Activated T-cell treated with anti-CD3 and anti-CD28 coated beads, Interleukin-2, amount 50 U/mL, for 24 hours (primary cell): ENCODE results near the gene CPLX1.
A peak's percentile ranks its signal among the peaks of the same experiment; 100 is the strongest.

ENCODE experiments used
- DNase-seq: peaks from one replicate; pipeline ENCODE4 v3.0.0-alpha.2; 2020
- H3K27ac Mint-ChIP-seq: 2 replicates; pipeline ENCODE4 v1.8.0; 2020; ENCODE audit warnings: mild to moderate bottlenecking, mixed read lengths
- H3K27me3 Mint-ChIP-seq: 2 replicates; pipeline ENCODE4 v1.8.0; 2020; ENCODE audit warnings: mixed read lengths
- H3K36me3 Mint-ChIP-seq: 2 replicates; pipeline ENCODE4 v1.8.0; 2020; ENCODE audit warnings: low read depth, mixed read lengths
- H3K4me1 Mint-ChIP-seq: 2 replicates; pipeline ENCODE4 v1.8.0; 2020; ENCODE audit warnings: low read depth, mixed read lengths
- H3K4me3 Mint-ChIP-seq: 2 replicates; pipeline ENCODE4 v1.8.0; 2020; ENCODE audit warnings: mild to moderate bottlenecking, moderate library complexity, mixed read lengths
- H3K9me3 Mint-ChIP-seq: 2 replicates; pipeline ENCODE4 v1.8.0; 2020; ENCODE audit warnings: mixed read lengths

Gene CPLX1

DNA sequence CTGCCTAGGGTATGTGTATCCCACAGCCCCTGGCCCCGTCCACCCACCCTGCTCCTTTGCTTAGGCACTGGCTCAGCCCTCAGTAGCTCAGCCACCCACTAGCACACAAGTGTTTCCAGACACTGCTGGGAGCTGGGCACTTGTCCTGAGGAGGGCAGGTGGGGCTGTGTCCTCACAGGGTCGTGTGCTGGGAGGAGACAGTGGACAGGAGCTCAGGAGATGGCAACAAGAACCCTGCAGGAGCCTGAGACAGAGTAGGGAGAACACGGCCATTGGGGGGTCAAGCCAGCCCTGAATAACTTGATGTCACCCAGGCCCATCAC, 5.5 kb upstream of the CPLX1 start:
- Mint-ChIP-seq H3K27me3 (peaks cover 32% of the 10 kb centered on the region), H3K9me3 (no peaks in the 10 kb centered on the region), H3K4me3 (no peak overlapping the region), H3K4me1 (peaks cover 4% of the 10 kb centered on the region), H3K27ac (no peak overlapping the region), H3K36me3 (no peaks in the 10 kb centered on the region)
- DNase-seq = no peak

DNA sequence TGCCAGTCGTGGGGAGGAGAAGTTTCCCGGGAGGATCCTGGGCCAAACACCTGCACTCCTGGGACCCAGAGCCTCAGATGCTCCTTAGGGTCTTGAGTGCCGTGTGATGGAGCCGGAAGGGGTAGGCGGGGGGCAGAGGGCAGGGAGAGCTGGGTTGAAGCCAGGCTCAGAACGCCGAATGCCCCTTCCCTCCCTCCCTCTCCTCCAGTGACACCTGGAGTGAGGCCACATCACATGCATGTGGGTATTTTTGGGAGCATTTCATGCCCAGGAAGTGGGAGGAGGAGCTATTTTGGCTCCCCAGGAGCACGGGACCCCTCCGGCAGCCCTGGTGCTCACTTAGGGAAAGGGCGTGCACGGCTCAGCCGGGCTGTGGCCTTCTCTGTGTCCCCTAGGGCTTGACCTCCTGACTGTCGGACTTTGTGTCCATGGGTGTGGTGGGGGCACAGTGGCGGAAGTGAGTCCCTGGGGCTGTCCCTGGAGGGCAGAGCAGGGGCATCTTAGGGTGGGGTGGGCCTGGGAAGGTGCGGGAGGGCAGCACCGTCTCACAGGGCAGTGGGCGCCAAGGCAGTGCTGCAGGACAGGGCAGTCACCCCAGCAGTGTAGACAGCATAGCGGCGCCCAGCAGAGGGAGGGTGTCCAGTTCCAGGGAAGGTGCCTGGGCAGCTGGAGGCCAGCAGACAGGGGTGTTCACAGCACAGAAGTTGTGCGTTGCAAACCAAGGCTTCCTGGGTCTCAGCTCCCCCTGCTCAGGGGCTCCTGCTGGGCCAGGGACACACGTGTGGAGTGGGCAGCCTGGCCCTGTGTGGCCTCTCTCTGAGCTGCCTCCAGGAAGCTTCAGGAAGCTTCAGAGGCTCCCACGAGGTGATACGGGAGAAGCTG, 4.9 kb upstream of the CPLX1 start:
- Mint-ChIP-seq H3K36me3 (no peaks in the 10 kb centered on the region), H3K27ac (no peak overlapping the region), H3K27me3 (peaks cover 32% of the 10 kb centered on the region), H3K9me3 (no peaks in the 10 kb centered on the region), H3K4me1 (peaks cover 4% of the 10 kb centered on the region), H3K4me3 (no peak overlapping the region)
- DNase-seq = no peak

DNA sequence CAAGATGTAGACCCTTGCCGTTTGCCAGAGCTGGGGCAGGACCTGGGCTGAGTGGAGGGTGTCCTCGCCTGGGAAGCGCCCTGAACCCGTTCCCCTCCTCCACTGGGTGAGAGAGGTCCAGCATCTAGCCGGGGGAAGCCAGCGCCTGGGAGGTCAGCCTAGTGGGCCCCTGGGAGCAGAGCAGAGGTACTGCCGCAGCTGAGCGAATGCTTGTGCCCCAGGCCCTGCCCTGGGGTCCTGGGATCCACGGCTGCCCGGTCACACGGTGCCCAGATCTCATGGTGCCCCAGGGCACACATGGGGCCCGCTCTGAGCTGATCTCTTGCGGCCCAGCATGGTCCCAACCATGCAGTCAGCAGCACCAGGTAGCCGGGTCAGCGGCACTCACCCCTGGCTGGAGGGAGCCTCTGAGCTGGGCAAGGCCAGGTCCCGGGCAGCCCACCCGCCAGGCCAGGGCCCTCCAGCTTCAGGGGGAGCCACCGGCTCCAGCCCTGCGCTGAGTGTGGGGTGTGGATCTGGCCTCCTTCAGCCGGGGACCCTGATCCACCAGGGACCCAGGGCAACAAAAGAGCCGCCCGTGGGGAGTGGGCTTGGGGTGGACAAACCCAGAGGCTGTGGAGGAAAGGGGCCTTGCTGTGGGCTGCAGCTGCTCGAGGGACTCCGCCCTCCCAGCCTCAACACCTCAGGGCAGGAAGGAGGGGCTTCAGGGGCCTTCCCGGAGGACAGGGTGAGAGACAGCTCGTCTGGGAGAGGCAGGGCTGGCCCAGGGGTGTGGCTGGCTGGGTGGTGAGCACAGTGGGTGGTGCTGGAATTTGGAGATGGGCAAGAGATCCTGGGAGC, 4.1 kb upstream of the CPLX1 start:
- no peak overlapping the region for H3K27ac Mint-ChIP-seq
- DNase-seq = no peak
- H3K4me3 Mint-ChIP-seq = no peak overlapping the region
- H3K9me3 Mint-ChIP-seq = no peaks in the 10 kb centered on the region
- peaks cover 34% of the 10 kb centered on the region for H3K27me3 Mint-ChIP-seq
- H3K36me3 Mint-ChIP-seq = no peaks in the 10 kb centered on the region
- peaks cover 4% of the 10 kb centered on the region for H3K4me1 Mint-ChIP-seq

DNA sequence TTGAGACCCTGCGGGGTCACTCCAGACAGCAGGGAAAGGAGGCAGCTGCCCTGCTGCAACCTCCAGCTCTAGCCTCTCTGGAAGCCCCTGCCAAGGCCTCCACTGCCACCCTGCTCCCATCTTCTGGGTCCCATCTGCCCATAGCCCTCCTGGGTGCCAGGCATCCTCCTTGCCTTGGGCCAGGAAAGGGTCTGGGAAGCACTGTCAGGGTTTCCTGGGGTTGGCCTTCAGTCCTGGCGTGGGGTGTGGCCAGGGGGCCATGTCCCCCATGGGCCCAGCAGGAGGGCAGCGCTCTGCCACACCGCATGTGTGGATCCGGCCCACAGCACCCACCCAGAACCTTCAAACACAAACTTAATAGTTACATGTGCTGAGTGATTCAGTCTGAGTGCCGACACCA, 3.4 kb upstream of the CPLX1 start:
- peaks cover 41% of the 10 kb centered on the region for H3K27me3 Mint-ChIP-seq
- no peaks in the 10 kb centered on the region for H3K36me3 Mint-ChIP-seq
- H3K27ac Mint-ChIP-seq = no peak overlapping the region
- no peak for DNase-seq
- H3K4me3 Mint-ChIP-seq = no peak overlapping the region
- H3K9me3 Mint-ChIP-seq = no peaks in the 10 kb centered on the region
- peaks cover 4% of the 10 kb centered on the region for H3K4me1 Mint-ChIP-seq

DNA sequence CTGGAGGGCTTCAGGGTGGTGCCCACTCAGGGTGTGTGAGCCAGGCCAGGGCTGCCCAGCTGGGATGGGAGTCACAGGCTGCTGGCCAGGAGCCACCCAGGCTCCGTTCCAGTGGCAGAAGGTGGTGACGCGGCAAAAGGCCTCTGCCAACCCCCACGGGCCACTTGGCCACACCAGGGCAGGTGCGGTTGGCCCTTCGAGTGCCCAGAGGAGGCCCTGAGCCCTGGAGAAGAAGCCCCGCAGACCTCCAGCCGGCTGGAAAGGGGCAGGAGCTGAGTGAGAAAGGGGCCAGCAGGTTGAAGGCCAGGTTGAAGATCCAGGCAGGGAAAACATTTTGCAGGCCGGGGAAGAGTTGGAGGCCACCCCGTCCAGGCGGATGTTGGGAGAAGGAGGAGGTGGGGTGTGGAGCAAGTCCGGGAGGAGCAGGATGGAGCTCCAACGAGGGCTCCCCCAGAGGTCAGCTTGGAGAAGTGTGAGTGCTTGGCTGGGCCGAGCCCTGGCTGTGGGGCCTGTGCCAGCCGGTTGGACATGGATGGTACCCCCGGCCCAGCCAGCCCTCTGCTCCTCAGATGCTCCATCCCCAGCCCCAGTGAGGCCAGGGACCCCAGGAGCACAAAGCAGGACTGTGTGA, 2.8 kb upstream of the CPLX1 start:
- Mint-ChIP-seq H3K9me3 (no peaks in the 10 kb centered on the region), H3K27ac (no peak overlapping the region), H3K27me3 (peaks cover 46% of the 10 kb centered on the region), H3K4me1 (peaks cover 4% of the 10 kb centered on the region), H3K36me3 (no peaks in the 10 kb centered on the region), H3K4me3 (no peak overlapping the region)
- no peak for DNase-seq

DNA sequence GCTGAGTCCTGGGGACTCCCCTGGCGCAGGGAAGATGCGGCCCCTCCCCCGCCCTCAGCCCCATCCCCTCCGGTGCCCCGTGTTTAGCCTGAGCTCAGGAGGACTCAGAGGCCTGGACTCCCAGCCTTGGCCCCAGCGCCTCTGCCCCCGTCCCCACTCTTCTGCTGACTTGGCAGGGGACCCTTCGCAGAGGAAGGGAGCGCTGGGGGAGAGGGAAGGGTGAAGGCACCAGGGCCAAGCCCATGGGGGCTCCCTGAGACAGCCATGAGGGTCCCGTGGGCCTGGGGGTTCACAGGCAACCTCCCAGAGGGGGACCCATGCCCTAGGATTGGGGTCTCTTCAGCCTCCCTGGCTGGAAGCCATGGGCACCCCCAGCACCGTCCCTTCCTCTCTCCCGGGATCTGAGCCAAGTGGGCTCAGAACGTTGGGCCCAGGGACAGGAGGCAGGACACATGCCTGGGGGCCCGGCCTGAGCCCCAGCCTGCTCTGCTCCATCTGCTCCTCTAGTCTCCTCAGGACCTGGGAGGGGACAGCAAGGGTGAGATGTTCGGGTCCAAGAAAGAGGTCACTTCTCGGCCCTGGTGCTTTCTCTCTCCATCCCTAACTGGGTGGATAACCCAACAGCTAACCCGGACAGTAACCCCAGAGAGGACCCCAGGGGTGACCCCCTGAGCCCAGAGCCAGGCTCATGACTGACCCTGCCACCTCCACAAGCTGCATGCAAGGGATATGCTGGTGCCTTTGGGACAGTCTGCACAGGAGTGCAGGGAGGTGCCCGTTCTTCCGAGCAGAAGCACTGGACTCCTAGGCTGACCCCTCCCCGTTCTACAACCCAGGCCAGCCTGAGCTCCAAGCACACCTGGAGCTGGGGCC, 1.5 kb upstream of the CPLX1 start:
- Mint-ChIP-seq H3K4me1 (no peaks in the 10 kb centered on the region), H3K27ac (no peak overlapping the region), H3K27me3 (peaks cover 58% of the 10 kb centered on the region), H3K36me3 (no peaks in the 10 kb centered on the region), H3K9me3 (no peaks in the 10 kb centered on the region), H3K4me3 (no peak overlapping the region)
- no peak for DNase-seq

DNA sequence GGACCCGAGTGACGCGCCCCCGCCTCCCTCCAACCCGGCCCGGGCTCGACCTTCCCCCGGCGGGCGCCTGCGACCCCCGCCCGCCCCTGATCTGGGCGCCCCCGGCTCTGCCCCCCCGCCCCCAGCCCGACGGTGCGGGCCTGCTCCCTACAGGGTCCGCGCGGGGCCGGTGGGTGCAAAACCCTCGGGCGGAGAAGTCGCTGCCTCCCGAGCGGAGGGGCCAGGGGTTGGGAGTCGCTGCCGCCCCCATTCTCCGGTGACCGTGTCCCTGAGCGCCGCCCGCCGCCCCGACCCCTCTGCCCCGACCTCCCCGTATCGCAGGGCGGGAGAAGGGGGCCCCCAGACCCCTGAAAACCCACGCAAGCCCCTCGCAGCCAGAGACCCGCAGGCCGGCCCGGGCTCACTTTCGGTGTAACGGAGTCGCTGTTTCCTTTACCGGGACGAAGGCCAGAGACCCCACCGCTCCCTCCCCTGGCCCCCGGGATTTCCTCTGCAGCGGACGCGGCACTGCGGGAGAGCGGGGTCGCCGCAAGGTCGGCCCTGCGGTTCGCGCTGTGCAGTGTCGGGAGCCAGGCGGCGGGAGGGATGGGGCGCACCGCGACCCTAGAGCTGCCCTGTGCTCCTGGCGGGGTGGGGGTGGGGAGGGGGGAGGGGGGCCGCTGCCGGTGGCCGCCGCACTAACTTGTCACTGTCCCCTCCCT, 729 bp upstream of the CPLX1 start:
- H3K4me3 Mint-ChIP-seq = no peak overlapping the region
- no peaks in the 10 kb centered on the region for H3K9me3 Mint-ChIP-seq
- no peak for DNase-seq
- H3K27me3 Mint-ChIP-seq = peaks cover 66% of the 10 kb centered on the region
- no peaks in the 10 kb centered on the region for H3K4me1 Mint-ChIP-seq
- H3K27ac Mint-ChIP-seq = no peak overlapping the region
- H3K36me3 Mint-ChIP-seq = no peaks in the 10 kb centered on the region

DNA sequence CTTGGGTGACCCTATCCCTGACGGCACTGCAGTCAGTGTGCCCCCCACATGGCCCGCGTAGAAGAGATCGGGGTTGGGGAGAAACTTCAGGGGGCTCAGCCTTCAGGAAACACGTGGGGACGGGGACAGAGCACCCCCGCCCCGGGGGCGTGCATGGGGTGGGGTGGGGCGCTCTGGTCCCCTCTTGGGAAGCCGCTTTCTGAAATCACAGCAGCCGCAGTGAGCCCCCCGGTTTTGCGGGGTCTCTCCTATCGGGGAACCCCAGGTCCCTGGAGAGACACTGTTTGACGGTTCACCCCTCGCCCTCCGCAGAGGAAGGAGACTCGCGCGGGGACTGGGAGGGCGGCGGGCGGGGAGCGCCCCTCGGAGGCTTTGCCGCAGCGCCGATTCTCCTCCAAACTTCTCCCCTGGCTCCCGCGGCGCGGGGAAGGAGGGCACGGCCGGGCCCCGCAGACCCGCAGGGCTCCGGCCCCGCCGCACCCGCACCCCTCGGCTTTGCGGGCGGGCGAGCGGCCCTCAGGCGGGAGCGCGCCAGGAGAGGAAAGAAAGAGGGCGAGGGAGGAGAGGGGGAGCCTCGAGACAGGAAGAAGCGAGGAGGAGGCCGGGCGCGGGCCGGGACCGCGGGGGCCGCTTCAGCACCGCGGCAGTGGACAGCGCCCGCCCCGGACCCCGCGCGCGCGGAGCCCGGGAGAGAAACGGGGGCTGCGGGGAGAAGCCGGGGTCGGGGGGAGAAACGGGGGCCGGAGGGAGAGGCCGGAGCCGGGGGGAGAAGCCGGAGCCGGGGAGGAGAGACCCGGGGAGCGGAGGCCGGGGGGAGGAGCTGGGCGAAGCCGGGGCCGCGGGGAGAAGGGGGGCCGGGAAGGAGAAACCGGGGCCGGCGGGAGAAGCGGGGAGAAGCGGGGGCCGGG, 612 bp downstream of the CPLX1 start:
- Mint-ChIP-seq H3K27me3 (peaks cover 71% of the 10 kb centered on the region), H3K4me1 (no peaks in the 10 kb centered on the region), H3K36me3 (no peaks in the 10 kb centered on the region), H3K27ac (no peak overlapping the region), H3K9me3 (no peaks in the 10 kb centered on the region), H3K4me3 (no peak overlapping the region)
- peak; percentile 54 for DNase-seq

DNA sequence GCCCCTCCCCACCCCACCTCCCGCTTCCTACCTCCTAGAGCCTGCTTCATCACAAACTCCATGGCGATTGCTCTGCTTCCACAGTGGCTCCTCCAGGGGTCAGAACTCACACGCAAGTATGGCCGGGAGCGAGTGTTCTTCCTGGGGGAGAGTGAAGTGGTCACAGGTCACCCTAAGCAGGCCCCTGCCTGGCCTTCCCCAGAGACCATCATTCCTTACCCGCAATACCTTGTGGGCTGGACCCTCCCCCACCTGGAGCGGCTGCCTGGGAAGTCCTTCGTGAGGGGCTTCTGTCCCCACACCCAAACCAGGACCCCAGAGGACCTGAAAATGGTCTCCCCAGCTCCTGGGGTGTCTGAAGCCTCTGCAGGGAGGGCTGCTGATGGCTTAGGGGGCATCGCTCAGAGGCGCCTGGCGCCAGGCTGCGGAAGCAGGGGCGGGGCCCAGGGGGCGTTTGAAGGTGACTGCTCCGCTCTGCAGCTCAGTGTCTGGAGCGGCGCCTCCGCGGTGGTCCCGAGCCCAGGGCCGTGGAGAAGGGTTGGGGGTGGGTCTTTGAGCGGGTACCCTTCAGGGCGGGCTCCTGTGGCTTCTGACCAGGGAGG, 1.4 kb downstream of the CPLX1 start:
- no peaks in the 10 kb centered on the region for H3K36me3 Mint-ChIP-seq
- H3K9me3 Mint-ChIP-seq = no peaks in the 10 kb centered on the region
- DNase-seq = no peak
- no peak overlapping the region for H3K27ac Mint-ChIP-seq
- peaks cover 74% of the 10 kb centered on the region for H3K27me3 Mint-ChIP-seq
- no peaks in the 10 kb centered on the region for H3K4me1 Mint-ChIP-seq
- H3K4me3 Mint-ChIP-seq = no peak overlapping the region

DNA sequence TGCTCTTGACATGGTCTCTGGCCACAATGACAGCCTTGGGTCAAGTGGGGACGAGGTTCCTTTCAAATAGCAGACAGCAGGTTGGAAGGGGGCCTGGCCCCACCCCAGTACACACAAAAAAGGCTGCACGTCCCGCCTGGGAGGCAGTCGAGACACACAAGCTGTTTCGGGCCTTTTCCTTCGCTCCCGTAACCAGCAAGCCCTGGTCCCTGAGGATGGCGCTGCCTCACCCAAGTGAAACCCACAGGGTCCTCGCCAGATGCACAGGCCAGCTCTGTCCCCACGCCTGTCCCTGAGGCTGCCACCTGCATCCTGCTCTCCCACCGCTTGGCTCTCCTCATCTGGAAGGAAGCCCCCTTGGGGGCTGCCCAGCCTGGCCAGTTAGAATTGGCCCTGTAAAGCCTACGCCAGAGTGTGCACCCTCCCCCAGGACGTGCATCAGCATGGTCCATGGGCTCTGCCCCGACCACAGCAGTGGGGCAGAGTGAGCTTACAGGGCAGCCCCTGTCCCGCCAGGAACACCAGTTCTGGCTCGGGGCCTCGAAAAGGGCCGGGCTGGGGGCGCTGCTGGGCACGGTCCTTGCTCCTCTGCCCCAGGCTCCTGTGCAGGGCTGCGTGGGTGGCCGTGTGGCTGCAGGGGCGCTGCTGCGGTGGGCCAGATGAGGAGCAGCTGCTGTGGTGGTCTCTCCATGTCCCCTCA, 2.0 kb downstream of the CPLX1 start:
- H3K9me3 Mint-ChIP-seq = no peaks in the 10 kb centered on the region
- peaks cover 74% of the 10 kb centered on the region for H3K27me3 Mint-ChIP-seq
- H3K27ac Mint-ChIP-seq = no peak overlapping the region
- H3K4me1 Mint-ChIP-seq = no peaks in the 10 kb centered on the region
- H3K36me3 Mint-ChIP-seq = no peaks in the 10 kb centered on the region
- H3K4me3 Mint-ChIP-seq = no peak overlapping the region
- DNase-seq = no peak

DNA sequence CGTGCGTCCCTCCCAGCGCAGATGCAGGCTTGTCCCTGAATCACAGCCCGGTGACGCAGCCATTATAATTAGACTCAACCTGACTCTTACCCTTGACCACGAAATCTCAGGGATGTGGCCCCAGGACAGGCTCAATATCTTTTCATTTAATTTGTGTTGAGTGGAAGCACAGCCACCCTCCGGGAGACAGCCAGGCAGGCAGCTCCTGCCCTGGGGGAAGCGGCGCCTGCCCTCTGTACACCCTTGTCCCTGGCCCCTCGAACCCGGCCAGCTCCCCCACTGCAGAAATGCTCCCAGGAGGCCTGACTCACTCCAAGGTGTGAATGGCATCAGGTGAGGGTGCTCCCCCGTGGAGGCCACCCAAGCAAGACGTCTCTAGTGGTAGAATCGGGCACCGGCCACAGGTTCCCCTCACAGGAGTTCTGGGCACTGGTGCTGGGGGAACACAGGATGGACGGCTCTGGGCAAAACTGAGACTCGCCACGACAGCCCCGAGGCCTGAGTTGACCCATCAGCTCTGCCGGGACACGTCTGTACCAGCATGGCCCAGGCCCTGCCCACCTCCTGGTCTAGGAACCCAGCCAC, 2.7 kb downstream of the CPLX1 start:
- Mint-ChIP-seq H3K27me3 (peaks cover 74% of the 10 kb centered on the region), H3K36me3 (no peaks in the 10 kb centered on the region), H3K27ac (no peak overlapping the region), H3K4me1 (no peaks in the 10 kb centered on the region), H3K9me3 (no peaks in the 10 kb centered on the region), H3K4me3 (no peak overlapping the region)
- no peak for DNase-seq
